K562 (cell line): Measurements from ENCODE around the gene LAMB2. TPM values are rescaled to one million over a fixed set of nuclear protein-coding genes. Genes with fewer than 3 reads are reported as not detected.

Experiments used
- ATF7 ChIP-seq: fragments of 450-650 bp; IDR thresholded peaks from 2 replicates; pipeline ENCODE4 v1.7.1; 2014; ENCODE audit warnings: mild to moderate bottlenecking, moderate library complexity
- ELF2 ChIP-seq: fragments of 250-450 bp; sonication (Bioruptor Pico); IDR thresholded peaks from 2 replicates; pipeline ENCODE4 v1.5.0; 2021; ENCODE audit warnings: mild to moderate bottlenecking
- EP400 ChIP-seq: fragments of 450-650 bp; IDR thresholded peaks from 2 replicates; pipeline ENCODE4 v1.6.1; 2017; ENCODE audit warnings: antibody characterized with exemption, mild to moderate bottlenecking, moderate library complexity
- ESRRA ChIP-seq: fragments of 450-650 bp; IDR thresholded peaks from 2 replicates; pipeline ENCODE4 v1.6.1; 2014; ENCODE audit warnings: low read depth, mild to moderate bottlenecking, moderate library complexity, borderline replicate concordance
- ETV5 ChIP-seq: sonication (generic); formaldehyde crosslinking; IDR thresholded peaks from 2 replicates; pipeline ENCODE4 v1.4.0; 2020; ENCODE audit warnings: low read depth, mild to moderate bottlenecking, missing genetic modification reagents
- FOXM1 ChIP-seq, 2 experiments: fragments of 450-650 bp in 1 of 2; sonication (generic) in 1 of 2; formaldehyde crosslinking in 1 of 2; IDR thresholded peaks; 2 replicates each; pipeline versions ENCODE4 v1.6.1 to v1.9.0; 2017 to 2022; ENCODE audit warnings: low read depth in 2 of 2, mild to moderate bottlenecking in 2 of 2, missing genetic modification reagents in 1 of 2, moderate library complexity in 1 of 2
- KAT8 ChIP-seq: fragments of 450-650 bp; IDR thresholded peaks from 2 replicates; pipeline ENCODE4 v1.6.1; 2016; ENCODE audit warnings: low read depth, mild to moderate bottlenecking
- MTA3 ChIP-seq: fragments of 450-650 bp; formaldehyde crosslinking; IDR thresholded peaks from 2 replicates; pipeline ENCODE4 v1.6.1; 2017; ENCODE audit warnings: mild to moderate bottlenecking, borderline replicate concordance
- PHF8 ChIP-seq: fragments of 200-600 bp; sonication (generic); IDR thresholded peaks from 2 replicates; pipeline ENCODE4 v1.6.1; 2012; ENCODE audit warnings: mixed run types, mild to moderate bottlenecking, inconsistent platforms, low read length, moderate library complexity, borderline replicate concordance
- RBFOX2 ChIP-seq: fragments of 200-400 bp; formaldehyde crosslinking; IDR thresholded peaks from 2 replicates; pipeline ENCODE4 v1.6.1; 2017; ENCODE audit warnings: low read depth, mild to moderate bottlenecking, low read length, moderate library complexity
- VEZF1 ChIP-seq: fragments of 200-800 bp; sonication (Bioruptor generic); IDR thresholded peaks from 2 replicates; pipeline ENCODE4 v1.6.1; 2017; ENCODE audit warnings: missing genetic modification characterization, missing compliant biosample characterization
- ZNF75A ChIP-seq: fragments of 450-650 bp; formaldehyde crosslinking; IDR thresholded peaks from 2 replicates; pipeline ENCODE4 v1.4.0; 2020; ENCODE audit warnings: mild to moderate bottlenecking
- polyA plus RNA-seq, 8 experiments: library from polyadenylated mRNA; depleted of rRNA in 4 of 8; stranded (reverse) in 5 of 8; unstranded in 3 of 8; fragments of >200 nt; fragmentation: Nextera tagmentation in 2 of 8; fragmentation: Illumina TruSeq in 1 of 8; extraction: Ambion mirVana in 2 of 8; extraction: Trizol in 1 of 8; gene quantifications; 2 replicates each; pipeline versions ENCODE4 v1.2.1 to v1.2.3, GENCODE V29; 2011 to 2014; ENCODE audit warnings: inconsistent platforms in 1 of 8, missing spikeins in 1 of 8
- total RNA-seq, 7 experiments: library from RNA; depleted of rRNA in 6 of 7; stranded (reverse); fragments of >200 nt in 6 of 7; fragmentation: Illumina TruSeq in 2 of 7; extraction: Trizol in 2 of 7; gene quantifications; 2 replicates each; pipeline versions ENCODE4 v1.2.1 to v1.2.3, GENCODE V29; 2011 to 2021; ENCODE audit warnings: low replicate concordance in 1 of 7
- TF ChIP-seq, protein P1 (sequence below): sonication (generic); formaldehyde crosslinking; IDR thresholded peaks from 2 replicates; pipeline ENCODE4 v1.8.0; 2023; ENCODE audit warnings: mild to moderate bottlenecking, missing genetic modification reagents
- TF ChIP-seq, protein P2 (sequence below): fragments of 250-450 bp; sonication (Bioruptor Pico); IDR thresholded peaks from 2 replicates; pipeline ENCODE4 v1.4.0; 2020; ENCODE audit warnings: mild to moderate bottlenecking
- TF ChIP-seq, protein P3 (sequence below): sonication (generic); formaldehyde crosslinking; IDR thresholded peaks from 2 replicates; pipeline ENCODE4 v1.8.0; 2022; ENCODE audit warnings: mild to moderate bottlenecking, missing genetic modification reagents

Gene LAMB2
- total and polyA plus RNA-seq, 9 of the 15 experiments (the other 6 are each of a cell fraction or from before 2014, with no cell fraction given): 1.4 to 26.0 (median 16.2) TPM

GRCh38 chr3:49120438-49121131 lies 12.3 kb downstream of the LAMB2 start, which contains the start of gene USP19 (continued):
- TF ChIP-seq ATF7 (peak; percentile 68), KAT8 (no peak), EP400 (peak; percentile 53; the same call in 1 of the 2 replicates), MTA3 (peak; percentile 68; the same call in 1 of the 2 replicates), RBFOX2 (peak; percentile 90), PHF8 (peak; percentile 94; the same call in 1 of the 2 replicates), FOXM1 (IDR thresholded peaks at IDR 0.05; ENCODE audit: low read depth) (0 out of 2 replicates have a peak, but pooled peaks have one; percentile 46), FOXM1 (CRISPR knock-in tag; IDR thresholded peaks at IDR 0.05; ENCODE audit: low read depth) (peak; percentile 26; the same call in 1 of the 2 replicates), ZNF75A (CRISPR knock-in tag) (no peak), ETV5 (peak; percentile 77; the same call in 1 of the 2 replicates), ESRRA (peak; percentile 92), ELF2 (CRISPR knock-in tag) (peak; percentile 67; the same call in 1 of the 2 replicates), VEZF1 (CRISPR knock-in tag) (peak; percentile 68; the same call in 1 of the 2 replicates)
- TF ChIP-seq, protein P1, sequence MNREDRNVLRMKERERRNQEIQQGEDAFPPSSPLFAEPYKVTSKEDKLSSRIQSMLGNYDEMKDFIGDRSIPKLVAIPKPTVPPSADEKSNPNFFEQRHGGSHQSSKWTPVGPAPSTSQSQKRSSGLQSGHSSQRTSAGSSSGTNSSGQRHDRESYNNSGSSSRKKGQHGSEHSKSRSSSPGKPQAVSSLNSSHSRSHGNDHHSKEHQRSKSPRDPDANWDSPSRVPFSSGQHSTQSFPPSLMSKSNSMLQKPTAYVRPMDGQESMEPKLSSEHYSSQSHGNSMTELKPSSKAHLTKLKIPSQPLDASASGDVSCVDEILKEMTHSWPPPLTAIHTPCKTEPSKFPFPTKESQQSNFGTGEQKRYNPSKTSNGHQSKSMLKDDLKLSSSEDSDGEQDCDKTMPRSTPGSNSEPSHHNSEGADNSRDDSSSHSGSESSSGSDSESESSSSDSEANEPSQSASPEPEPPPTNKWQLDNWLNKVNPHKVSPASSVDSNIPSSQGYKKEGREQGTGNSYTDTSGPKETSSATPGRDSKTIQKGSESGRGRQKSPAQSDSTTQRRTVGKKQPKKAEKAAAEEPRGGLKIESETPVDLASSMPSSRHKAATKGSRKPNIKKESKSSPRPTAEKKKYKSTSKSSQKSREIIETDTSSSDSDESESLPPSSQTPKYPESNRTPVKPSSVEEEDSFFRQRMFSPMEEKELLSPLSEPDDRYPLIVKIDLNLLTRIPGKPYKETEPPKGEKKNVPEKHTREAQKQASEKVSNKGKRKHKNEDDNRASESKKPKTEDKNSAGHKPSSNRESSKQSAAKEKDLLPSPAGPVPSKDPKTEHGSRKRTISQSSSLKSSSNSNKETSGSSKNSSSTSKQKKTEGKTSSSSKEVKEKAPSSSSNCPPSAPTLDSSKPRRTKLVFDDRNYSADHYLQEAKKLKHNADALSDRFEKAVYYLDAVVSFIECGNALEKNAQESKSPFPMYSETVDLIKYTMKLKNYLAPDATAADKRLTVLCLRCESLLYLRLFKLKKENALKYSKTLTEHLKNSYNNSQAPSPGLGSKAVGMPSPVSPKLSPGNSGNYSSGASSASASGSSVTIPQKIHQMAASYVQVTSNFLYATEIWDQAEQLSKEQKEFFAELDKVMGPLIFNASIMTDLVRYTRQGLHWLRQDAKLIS (CRISPR knock-in tag): peak; percentile 59; the same call in 1 of the 2 replicates
- TF ChIP-seq, protein P2, sequence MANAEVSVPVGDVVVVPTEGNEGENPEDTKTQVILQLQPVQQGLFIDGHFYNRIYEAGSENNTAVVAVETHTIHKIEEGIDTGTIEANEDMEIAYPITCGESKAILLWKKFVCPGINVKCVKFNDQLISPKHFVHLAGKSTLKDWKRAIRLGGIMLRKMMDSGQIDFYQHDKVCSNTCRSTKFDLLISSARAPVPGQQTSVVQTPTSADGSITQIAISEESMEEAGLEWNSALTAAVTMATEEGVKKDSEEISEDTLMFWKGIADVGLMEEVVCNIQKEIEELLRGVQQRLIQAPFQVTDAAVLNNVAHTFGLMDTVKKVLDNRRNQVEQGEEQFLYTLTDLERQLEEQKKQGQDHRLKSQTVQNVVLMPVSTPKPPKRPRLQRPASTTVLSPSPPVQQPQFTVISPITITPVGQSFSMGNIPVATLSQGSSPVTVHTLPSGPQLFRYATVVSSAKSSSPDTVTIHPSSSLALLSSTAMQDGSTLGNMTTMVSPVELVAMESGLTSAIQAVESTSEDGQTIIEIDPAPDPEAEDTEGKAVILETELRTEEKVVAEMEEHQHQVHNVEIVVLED (CRISPR knock-in tag): no peak
- TF ChIP-seq, protein P3, sequence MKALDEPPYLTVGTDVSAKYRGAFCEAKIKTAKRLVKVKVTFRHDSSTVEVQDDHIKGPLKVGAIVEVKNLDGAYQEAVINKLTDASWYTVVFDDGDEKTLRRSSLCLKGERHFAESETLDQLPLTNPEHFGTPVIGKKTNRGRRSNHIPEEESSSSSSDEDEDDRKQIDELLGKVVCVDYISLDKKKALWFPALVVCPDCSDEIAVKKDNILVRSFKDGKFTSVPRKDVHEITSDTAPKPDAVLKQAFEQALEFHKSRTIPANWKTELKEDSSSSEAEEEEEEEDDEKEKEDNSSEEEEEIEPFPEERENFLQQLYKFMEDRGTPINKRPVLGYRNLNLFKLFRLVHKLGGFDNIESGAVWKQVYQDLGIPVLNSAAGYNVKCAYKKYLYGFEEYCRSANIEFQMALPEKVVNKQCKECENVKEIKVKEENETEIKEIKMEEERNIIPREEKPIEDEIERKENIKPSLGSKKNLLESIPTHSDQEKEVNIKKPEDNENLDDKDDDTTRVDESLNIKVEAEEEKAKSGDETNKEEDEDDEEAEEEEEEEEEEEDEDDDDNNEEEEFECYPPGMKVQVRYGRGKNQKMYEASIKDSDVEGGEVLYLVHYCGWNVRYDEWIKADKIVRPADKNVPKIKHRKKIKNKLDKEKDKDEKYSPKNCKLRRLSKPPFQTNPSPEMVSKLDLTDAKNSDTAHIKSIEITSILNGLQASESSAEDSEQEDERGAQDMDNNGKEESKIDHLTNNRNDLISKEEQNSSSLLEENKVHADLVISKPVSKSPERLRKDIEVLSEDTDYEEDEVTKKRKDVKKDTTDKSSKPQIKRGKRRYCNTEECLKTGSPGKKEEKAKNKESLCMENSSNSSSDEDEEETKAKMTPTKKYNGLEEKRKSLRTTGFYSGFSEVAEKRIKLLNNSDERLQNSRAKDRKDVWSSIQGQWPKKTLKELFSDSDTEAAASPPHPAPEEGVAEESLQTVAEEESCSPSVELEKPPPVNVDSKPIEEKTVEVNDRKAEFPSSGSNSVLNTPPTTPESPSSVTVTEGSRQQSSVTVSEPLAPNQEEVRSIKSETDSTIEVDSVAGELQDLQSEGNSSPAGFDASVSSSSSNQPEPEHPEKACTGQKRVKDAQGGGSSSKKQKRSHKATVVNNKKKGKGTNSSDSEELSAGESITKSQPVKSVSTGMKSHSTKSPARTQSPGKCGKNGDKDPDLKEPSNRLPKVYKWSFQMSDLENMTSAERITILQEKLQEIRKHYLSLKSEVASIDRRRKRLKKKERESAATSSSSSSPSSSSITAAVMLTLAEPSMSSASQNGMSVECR (CRISPR knock-in tag): peak; percentile 90
